HEK293 (cell line): ENCODE measurements around the gene RIOX2.

Experiments used
- CTCF ChIA-PET: fragments of 350-600 bp; formaldehyde crosslinking; extraction: SDS; loops from one replicate; lab custom pipeline; 2021; ENCODE audit warnings: antibody characterized with exemption; lab: Yijun Ruan, JAX
- POLR2A ChIA-PET: fragments of 300-600 bp; formaldehyde crosslinking; extraction: SDS; loops from one replicate; lab custom pipeline; 2020; ENCODE audit warnings: antibody characterized with exemption, inconsistent platforms; lab: Yijun Ruan, JAX
- H3K27ac ChIP-seq: fragments of 200-500 bp; sonication (Bioruptor generic); 2 replicates; pipeline ENCODE4 v1.5.1; 2014; ENCODE audit warnings: low read depth, low read length, control low read depth, inconsistent platforms; ENCODE audit errors: extremely low read depth
- H3K36me3 ChIP-seq, 2 experiments: fragments of 200-500 bp in 1 of 2; sonication (Bioruptor generic) in 1 of 2; 1 replicate in 1 of 2; 2 replicates in 1 of 2; pipeline ENCODE4 v1.5.1; 2014 to 2017; ENCODE audit warnings: inconsistent platforms in 2 of 2, low read length in 2 of 2; ENCODE audit not compliant: control insufficient read depth in 2 of 2, insufficient read depth in 1 of 2
- H3K4me1 ChIP-seq: fragments of 200-500 bp; sonication (Bioruptor generic); 2 replicates; pipeline ENCODE4 v1.5.1; 2014; ENCODE audit warnings: mild to moderate bottlenecking, low read length, inconsistent platforms; ENCODE audit not compliant: control insufficient read depth, insufficient read depth
- H3K4me3 ChIP-seq: 2 replicates; pipeline ENCODE4 v1.5.1; 2011; ENCODE audit warnings: low read depth, mild to moderate bottlenecking, control low read depth, low read length, moderate library complexity
- H3K9me3 ChIP-seq: fragments of 200-500 bp; sonication (Bioruptor generic); 2 replicates; pipeline ENCODE4 v1.5.1; 2014; ENCODE audit warnings: low read depth, low read length, inconsistent platforms; ENCODE audit not compliant: control insufficient read depth, insufficient read depth
- KLF10 ChIP-seq: fragments of 450-650 bp; IDR thresholded peaks from 2 replicates; pipeline ENCODE4 v1.5.1; 2018; ENCODE audit warnings: missing biosample characterization, mild to moderate bottlenecking, missing genetic modification characterization
- PRDM1 ChIP-seq: fragments of 450-650 bp; formaldehyde crosslinking; IDR thresholded peaks from 2 replicates; pipeline ENCODE4; 2016; ENCODE audit warnings: missing biosample characterization, missing genetic modification characterization
- SETDB1 ChIP-seq: IDR thresholded peaks from one replicate; pipeline ENCODE4 v1.6.1; 2017; ENCODE audit warnings: mild to moderate bottlenecking, low read length, moderate library complexity, mixed read lengths; ENCODE audit not compliant: insufficient read length
- ZBTB48 ChIP-seq: fragments of 450-650 bp; formaldehyde crosslinking; IDR thresholded peaks from 2 replicates; pipeline ENCODE4 v1.5.1; 2016; ENCODE audit warnings: missing biosample characterization, missing genetic modification characterization
- ZNF223 ChIP-seq: fragments of 450-650 bp; formaldehyde crosslinking; IDR thresholded peaks from 2 replicates; pipeline ENCODE4 v1.5.1; 2016; ENCODE audit warnings: missing biosample characterization, missing genetic modification characterization
- ZNF292 ChIP-seq: fragments of 450-650 bp; formaldehyde crosslinking; IDR thresholded peaks from 2 replicates; pipeline ENCODE4 v1.5.1; 2016; ENCODE audit warnings: low read depth, missing biosample characterization, missing genetic modification characterization, borderline replicate concordance
- ZNF416 ChIP-seq: fragments of 450-650 bp; formaldehyde crosslinking; IDR thresholded peaks from 2 replicates; pipeline ENCODE4 v1.5.1; 2016; ENCODE audit warnings: missing biosample characterization, missing genetic modification characterization
- ZNF548 ChIP-seq: fragments of 450-650 bp; formaldehyde crosslinking; IDR thresholded peaks from 2 replicates; pipeline ENCODE4 v1.5.1; 2016; ENCODE audit warnings: missing biosample characterization, missing genetic modification characterization
- ZNF600 ChIP-seq: fragments of 450-650 bp; formaldehyde crosslinking; IDR thresholded peaks from 2 replicates; pipeline ENCODE4 v1.5.1; 2016; ENCODE audit warnings: missing biosample characterization, missing genetic modification characterization
- ZNF76 ChIP-seq: fragments of 450-650 bp; formaldehyde crosslinking; IDR thresholded peaks from 2 replicates; pipeline ENCODE4; 2016; ENCODE audit warnings: low read depth, missing biosample characterization, missing genetic modification characterization, borderline replicate concordance
- ZNF776 ChIP-seq: fragments of 450-650 bp; formaldehyde crosslinking; IDR thresholded peaks from 2 replicates; pipeline ENCODE4 v1.5.0; 2017; ENCODE audit warnings: missing biosample characterization, missing genetic modification characterization, borderline replicate concordance
- ZNF777 ChIP-seq: fragments of 450-650 bp; formaldehyde crosslinking; IDR thresholded peaks from 2 replicates; pipeline ENCODE4 v1.5.1; 2017; ENCODE audit warnings: missing biosample characterization, missing genetic modification characterization, borderline replicate concordance
- ZSCAN16 ChIP-seq: fragments of 450-650 bp; formaldehyde crosslinking; IDR thresholded peaks from 2 replicates; pipeline ENCODE4 v1.5.1; 2016; ENCODE audit warnings: missing biosample characterization, missing genetic modification characterization
- TF ChIP-seq, protein P1 (sequence below): fragments of 450-650 bp; formaldehyde crosslinking; IDR thresholded peaks from 2 replicates; pipeline ENCODE4 v1.5.1; 2016; ENCODE audit warnings: missing biosample characterization, missing genetic modification characterization
- TF ChIP-seq, protein P2 (sequence below): fragments of 450-650 bp; formaldehyde crosslinking; IDR thresholded peaks from 2 replicates; pipeline ENCODE4 v1.5.1; 2016; ENCODE audit warnings: missing biosample characterization, missing genetic modification characterization
- TF ChIP-seq, protein P3 (sequence below): fragments of 450-650 bp; formaldehyde crosslinking; IDR thresholded peaks from 2 replicates; pipeline ENCODE4 v1.5.1; 2017; ENCODE audit warnings: missing biosample characterization, missing genetic modification characterization
- TF ChIP-seq, protein P4 (sequence below): fragments of 450-650 bp; formaldehyde crosslinking; IDR thresholded peaks from 2 replicates; pipeline ENCODE4 v1.5.1; 2016; ENCODE audit warnings: missing biosample characterization, missing genetic modification characterization

RIOX2 gene

DNA sequence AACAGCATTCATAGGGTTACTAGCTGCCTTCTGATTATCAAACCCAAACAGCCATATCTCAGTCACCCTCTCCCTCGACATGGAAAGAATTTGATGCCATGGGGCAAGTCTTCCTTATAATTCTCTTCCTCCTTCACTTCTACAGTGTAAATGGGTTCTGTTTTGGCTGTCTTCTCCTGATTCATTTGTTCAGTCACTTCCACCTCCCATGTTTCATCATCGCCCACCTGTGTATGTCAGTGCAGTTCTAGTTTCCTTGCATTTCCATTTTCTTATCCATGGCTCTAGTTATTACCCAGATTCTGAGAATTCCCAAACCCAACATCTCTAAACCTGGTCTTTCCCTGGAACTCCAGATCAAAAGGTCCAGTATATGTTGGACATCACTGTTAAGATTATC is 41.0 kb downstream of the RIOX2 start:
- peaks cover 0 to 17% of the 10 kb centered on the region in 2 experiments; a peak in 1 of 3 replicates for H3K36me3 ChIP-seq
- no peak overlapping the region for H3K27ac ChIP-seq
- H3K9me3 ChIP-seq = no peaks in the 10 kb centered on the region
- H3K4me1 ChIP-seq = no peaks in the 10 kb centered on the region
- H3K4me3 ChIP-seq = no peak overlapping the region
- POLR2A ChIA-PET = no interaction called here
- CTCF ChIA-PET = no interaction called here
- TF ChIP-seq ZNF777 (tag by site-specific recombination) = no peak

DNA sequence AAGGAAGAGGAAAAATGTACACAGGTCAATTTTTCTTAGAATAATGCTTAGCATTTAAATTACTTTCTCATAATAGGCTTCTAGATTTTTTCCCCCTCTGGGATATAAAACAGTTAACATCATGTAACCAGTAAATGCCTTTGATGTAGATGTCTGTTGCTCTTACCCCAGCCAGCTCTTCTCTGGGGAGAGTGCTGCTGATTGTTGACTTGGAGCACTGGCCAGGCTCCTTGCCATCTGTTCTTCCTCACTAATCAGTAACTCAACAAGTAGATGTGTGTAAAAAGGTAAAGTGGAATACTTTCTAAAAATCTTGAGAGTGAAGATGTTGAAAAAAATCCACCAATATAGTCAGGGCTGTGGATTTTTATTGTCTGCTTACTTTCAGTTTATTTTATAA is 42.2 kb downstream of the RIOX2 start:
- Histone ChIP-seq H3K4me1 (no peaks in the 10 kb centered on the region), H3K9me3 (no peaks in the 10 kb centered on the region), H3K4me3 (no peak overlapping the region), H3K27ac (no peak overlapping the region), H3K36me3 (peaks cover 0 to 8% of the 10 kb centered on the region in 2 experiments; a peak in 1 of 3 replicates)
- ChIA-PET POLR2A (no interaction called here), CTCF (interaction anchor here (0.9 kb wide), 1 partner anchor 91 kb away, joined by 4 read pairs; no protein-coding TSS in a partner anchor)
- no peak for TF ChIP-seq ZNF548 (tag by site-specific recombination)
- TF ChIP-seq ZBTB48 (tag by site-specific recombination) = no peak
- TF ChIP-seq, protein P1, sequence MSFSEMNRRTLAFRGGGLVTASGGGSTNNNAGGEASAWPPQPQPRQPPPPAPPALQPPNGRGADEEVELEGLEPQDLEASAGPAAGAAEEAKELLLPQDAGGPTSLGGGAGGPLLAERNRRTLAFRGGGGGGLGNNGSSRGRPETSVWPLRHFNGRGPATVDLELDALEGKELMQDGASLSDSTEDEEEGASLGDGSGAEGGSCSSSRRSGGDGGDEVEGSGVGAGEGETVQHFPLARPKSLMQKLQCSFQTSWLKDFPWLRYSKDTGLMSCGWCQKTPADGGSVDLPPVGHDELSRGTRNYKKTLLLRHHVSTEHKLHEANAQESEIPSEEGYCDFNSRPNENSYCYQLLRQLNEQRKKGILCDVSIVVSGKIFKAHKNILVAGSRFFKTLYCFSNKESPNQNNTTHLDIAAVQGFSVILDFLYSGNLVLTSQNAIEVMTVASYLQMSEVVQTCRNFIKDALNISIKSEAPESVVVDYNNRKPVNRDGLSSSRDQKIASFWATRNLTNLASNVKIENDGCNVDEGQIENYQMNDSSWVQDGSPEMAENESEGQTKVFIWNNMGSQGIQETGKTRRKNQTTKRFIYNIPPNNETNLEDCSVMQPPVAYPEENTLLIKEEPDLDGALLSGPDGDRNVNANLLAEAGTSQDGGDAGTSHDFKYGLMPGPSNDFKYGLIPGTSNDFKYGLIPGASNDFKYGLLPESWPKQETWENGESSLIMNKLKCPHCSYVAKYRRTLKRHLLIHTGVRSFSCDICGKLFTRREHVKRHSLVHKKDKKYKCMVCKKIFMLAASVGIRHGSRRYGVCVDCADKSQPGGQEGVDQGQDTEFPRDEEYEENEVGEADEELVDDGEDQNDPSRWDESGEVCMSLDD (tag by site-specific recombination) = no peak
- TF ChIP-seq, protein P2, sequence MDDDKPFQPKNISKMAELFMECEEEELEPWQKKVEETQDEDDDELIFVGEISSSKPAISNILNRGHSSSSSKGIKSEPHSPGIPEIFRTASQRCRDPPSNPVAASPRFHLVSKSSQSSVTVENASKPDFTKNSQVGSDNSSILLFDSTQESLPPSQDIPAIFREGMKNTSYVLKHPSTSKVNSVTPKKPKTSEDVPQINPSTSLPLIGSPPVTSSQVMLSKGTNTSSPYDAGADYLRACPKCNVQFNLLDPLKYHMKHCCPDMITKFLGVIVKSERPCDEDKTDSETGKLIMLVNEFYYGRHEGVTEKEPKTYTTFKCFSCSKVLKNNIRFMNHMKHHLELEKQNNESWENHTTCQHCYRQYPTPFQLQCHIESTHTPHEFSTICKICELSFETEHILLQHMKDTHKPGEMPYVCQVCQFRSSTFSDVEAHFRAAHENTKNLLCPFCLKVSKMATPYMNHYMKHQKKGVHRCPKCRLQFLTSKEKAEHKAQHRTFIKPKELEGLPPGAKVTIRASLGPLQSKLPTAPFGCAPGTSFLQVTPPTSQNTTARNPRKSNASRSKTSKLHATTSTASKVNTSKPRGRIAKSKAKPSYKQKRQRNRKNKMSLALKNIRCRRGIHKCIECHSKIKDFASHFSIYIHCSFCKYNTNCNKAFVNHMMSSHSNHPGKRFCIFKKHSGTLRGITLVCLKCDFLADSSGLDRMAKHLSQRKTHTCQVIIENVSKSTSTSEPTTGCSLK (tag by site-specific recombination) = no peak
- TF ChIP-seq ZNF600 (tag by site-specific recombination) = no peak
- no peak for TF ChIP-seq ZNF776 (tag by site-specific recombination)
- no peak for TF ChIP-seq PRDM1 (tag by site-specific recombination)
- no peak for TF ChIP-seq SETDB1
- TF ChIP-seq, protein P3, sequence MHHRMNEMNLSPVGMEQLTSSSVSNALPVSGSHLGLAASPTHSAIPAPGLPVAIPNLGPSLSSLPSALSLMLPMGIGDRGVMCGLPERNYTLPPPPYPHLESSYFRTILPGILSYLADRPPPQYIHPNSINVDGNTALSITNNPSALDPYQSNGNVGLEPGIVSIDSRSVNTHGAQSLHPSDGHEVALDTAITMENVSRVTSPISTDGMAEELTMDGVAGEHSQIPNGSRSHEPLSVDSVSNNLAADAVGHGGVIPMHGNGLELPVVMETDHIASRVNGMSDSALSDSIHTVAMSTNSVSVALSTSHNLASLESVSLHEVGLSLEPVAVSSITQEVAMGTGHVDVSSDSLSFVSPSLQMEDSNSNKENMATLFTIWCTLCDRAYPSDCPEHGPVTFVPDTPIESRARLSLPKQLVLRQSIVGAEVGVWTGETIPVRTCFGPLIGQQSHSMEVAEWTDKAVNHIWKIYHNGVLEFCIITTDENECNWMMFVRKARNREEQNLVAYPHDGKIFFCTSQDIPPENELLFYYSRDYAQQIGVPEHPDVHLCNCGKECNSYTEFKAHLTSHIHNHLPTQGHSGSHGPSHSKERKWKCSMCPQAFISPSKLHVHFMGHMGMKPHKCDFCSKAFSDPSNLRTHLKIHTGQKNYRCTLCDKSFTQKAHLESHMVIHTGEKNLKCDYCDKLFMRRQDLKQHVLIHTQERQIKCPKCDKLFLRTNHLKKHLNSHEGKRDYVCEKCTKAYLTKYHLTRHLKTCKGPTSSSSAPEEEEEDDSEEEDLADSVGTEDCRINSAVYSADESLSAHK (tag by site-specific recombination) = no peak
- no peak for TF ChIP-seq ZSCAN16 (tag by site-specific recombination)
- TF ChIP-seq ZNF223 (tag by site-specific recombination) = no peak
- no peak for TF ChIP-seq ZNF292 (tag by site-specific recombination)
- TF ChIP-seq, protein P4, sequence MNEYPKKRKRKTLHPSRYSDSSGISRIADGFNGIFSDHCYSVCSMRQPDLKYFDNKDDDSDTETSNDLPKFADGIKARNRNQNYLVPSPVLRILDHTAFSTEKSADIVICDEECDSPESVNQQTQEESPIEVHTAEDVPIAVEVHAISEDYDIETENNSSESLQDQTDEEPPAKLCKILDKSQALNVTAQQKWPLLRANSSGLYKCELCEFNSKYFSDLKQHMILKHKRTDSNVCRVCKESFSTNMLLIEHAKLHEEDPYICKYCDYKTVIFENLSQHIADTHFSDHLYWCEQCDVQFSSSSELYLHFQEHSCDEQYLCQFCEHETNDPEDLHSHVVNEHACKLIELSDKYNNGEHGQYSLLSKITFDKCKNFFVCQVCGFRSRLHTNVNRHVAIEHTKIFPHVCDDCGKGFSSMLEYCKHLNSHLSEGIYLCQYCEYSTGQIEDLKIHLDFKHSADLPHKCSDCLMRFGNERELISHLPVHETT = no peak
- no peak for TF ChIP-seq KLF10 (tag by site-specific recombination)
- TF ChIP-seq ZNF76 (tag by site-specific recombination) = no peak
- TF ChIP-seq ZNF416 = no peak
